K562 (cell line): Measurements from ENCODE around the gene CYP4F3. TPM values are rescaled to one million over a fixed set of nuclear protein-coding genes. Genes with fewer than 3 reads are reported as not detected.

Experiments used
- ATAC-seq: fragments of 200-7000 bp; cut with Tn5 transposase; 3 replicates; pipeline ENCODE4 v1.9.1; 2020; ENCODE audit warnings: moderate library complexity
- BruUV-seq: library from RNA; stranded (reverse); fragments of 400-500 nt; replicated peaks from 2 replicates; lab custom pipeline; 2021; lab: Mats Ljungman, UMichigan
- CTCF ChIA-PET: fragments of 300-600 bp; formaldehyde crosslinking; extraction: SDS; loops from one replicate; lab custom pipeline; 2021; ENCODE audit warnings: low intra/inter-chr PET ratio; lab: Yijun Ruan, JAX
- POLR2A ChIA-PET: fragments of 300-600, 350-650 bp; sonication (Branson Sonifier 250); formaldehyde crosslinking; extraction: SDS; loops from one replicate; lab custom pipeline; 2021; ENCODE audit warnings: antibody characterized with exemption, inconsistent platforms; lab: Yijun Ruan, JAX
- DNase-seq, 4 experiments: peaks; one replicate each; pipeline versions ENCODE4 v3.0.0 to v3.0.0-alpha.2; 2011 to 2018; ENCODE audit warnings: low spot score in 3 of 4, mixed read lengths in 3 of 4; ENCODE audit errors: extremely low read depth in 1 of 4
- FAIRE-seq: peaks from 2 replicates; lab custom pipeline; 2011; peaks lifted over from hg19 to GRCh38; lab: Jason Lieb, UNC
- H2AFZ ChIP-seq: 2 replicates; pipeline ENCODE4 v1.6.0; 2011; ENCODE audit warnings: low read depth, low read length, control low read depth, inconsistent platforms
- H3K27ac ChIP-seq: fragments of 200-600 bp; 3 replicates; pipeline ENCODE4 v1.8.0; 2011; ENCODE audit warnings: low read depth, mild to moderate bottlenecking, control low read depth, inconsistent platforms, low read length, moderate library complexity, mixed read lengths; ENCODE audit errors: extremely low read depth
- H3K27me3 ChIP-seq, 2 experiments: fragments of 300-600 bp in 1 of 2; 2 replicates in 1 of 2; 3 replicates in 1 of 2; pipeline versions ENCODE4 v1.6.0 to v1.8.0; 2011; ENCODE audit warnings: inconsistent platforms in 2 of 2, low read length in 2 of 2, mild to moderate bottlenecking in 1 of 2, mixed read lengths in 1 of 2, moderate library complexity in 1 of 2; ENCODE audit not compliant: control insufficient read depth in 2 of 2, insufficient read depth in 2 of 2
- H3K36me3 ChIP-seq: fragments of 300-600 bp; 3 replicates; pipeline ENCODE4 v1.8.0; 2011; ENCODE audit warnings: mild to moderate bottlenecking, low read length, inconsistent platforms; ENCODE audit not compliant: control insufficient read depth, insufficient read depth
- H3K4me1 ChIP-seq, 2 experiments: fragments of 200-600 bp in 1 of 2; replicated peaks in 1 of 2; 2 replicates in 1 of 2; 3 replicates in 1 of 2; pipeline versions ENCODE4 v1.5.1 to v1.8.0; 2011; ENCODE audit warnings: inconsistent platforms in 2 of 2, low read length in 2 of 2, mild to moderate bottlenecking in 1 of 2, mixed read lengths in 1 of 2, moderate library complexity in 1 of 2; ENCODE audit not compliant: control insufficient read depth in 2 of 2, insufficient read depth in 2 of 2
- H3K4me2 ChIP-seq: 2 replicates; pipeline ENCODE4 v1.6.1; 2011; ENCODE audit warnings: low read length, control low read depth, inconsistent platforms, mixed read lengths; ENCODE audit not compliant: insufficient read depth
- H3K4me3 ChIP-seq: fragments of 200-600 bp; sonication (generic), shearing (Covaris generic); 2 replicates; pipeline ENCODE4 v1.5.1; 2016; ENCODE audit warnings: control low read depth, inconsistent platforms
- H3K79me2 ChIP-seq: fragments of 200-600 bp; 3 replicates; pipeline ENCODE4 v1.8.0; 2011; ENCODE audit warnings: low read length, inconsistent platforms; ENCODE audit not compliant: control insufficient read depth, insufficient read depth
- H3K9ac ChIP-seq, 2 experiments: 2 replicates each; pipeline versions ENCODE4 v1.6.0 to v1.6.1; 2011; ENCODE audit warnings: low read depth in 2 of 2, low read length in 2 of 2, control low read depth in 1 of 2, inconsistent platforms in 1 of 2, mild to moderate bottlenecking in 1 of 2, mixed read lengths in 1 of 2; ENCODE audit not compliant: insufficient read depth in 1 of 2
- H3K9me1 ChIP-seq: one replicate; pipeline ENCODE4 v1.6.0; 2011; ENCODE audit warnings: inconsistent platforms, mild to moderate bottlenecking, low read length, moderate library complexity; ENCODE audit not compliant: control insufficient read depth, insufficient read depth
- H3K9me3 ChIP-seq: replicated peaks from 2 replicates; pipeline ENCODE4 v1.5.1; 2011; ENCODE audit warnings: low read depth, low read length, inconsistent platforms; ENCODE audit not compliant: control insufficient read depth, insufficient read depth
- H4K20me1 ChIP-seq: replicated peaks from 2 replicates; pipeline ENCODE4 v1.6.1; 2011; ENCODE audit warnings: low read length, inconsistent platforms, mixed read lengths; ENCODE audit not compliant: control insufficient read depth, insufficient read depth
- HDAC6 ChIP-seq: IDR thresholded peaks from 2 replicates; pipeline ENCODE4 v1.6.1; 2012; ENCODE audit warnings: low read depth, mild to moderate bottlenecking, control low read depth, inconsistent platforms, low read length, moderate library complexity
- HNRNPH1 ChIP-seq: fragments of 200-400 bp; formaldehyde crosslinking; optimal IDR thresholded peaks from 2 replicates; pipeline ENCODE3; 2017; ENCODE audit warnings: low read depth, mild to moderate bottlenecking, low read length, moderate library complexity
- TCF7L2 ChIP-seq: fragments of 150-350 bp; IDR thresholded peaks from 2 replicates; pipeline ENCODE4 v1.6.1; 2016; ENCODE audit warnings: low read depth, mild to moderate bottlenecking, low read length, moderate library complexity
- YBX1 ChIP-seq: fragments of 450-650 bp; IDR thresholded peaks from 2 replicates; pipeline ENCODE4 v1.7.1; 2016; ENCODE audit warnings: mild to moderate bottlenecking
- ZBTB17 ChIP-seq: fragments of 450-650 bp; formaldehyde crosslinking; IDR thresholded peaks from 2 replicates; pipeline ENCODE4 v1.4.0; 2020; ENCODE audit warnings: mild to moderate bottlenecking
- ZC3H8 ChIP-seq: fragments of 450-650 bp; IDR thresholded peaks from 2 replicates; pipeline ENCODE4 v1.6.1; 2017
- ZNF217 ChIP-seq: sonication (generic); formaldehyde crosslinking; IDR thresholded peaks from 2 replicates; pipeline ENCODE4 v1.8.0; 2022; ENCODE audit warnings: mild to moderate bottlenecking, missing genetic modification reagents
- ZNF41 ChIP-seq: fragments of 250-450 bp; sonication (Bioruptor Pico); conservative IDR thresholded peaks from 2 replicates; pipeline ENCODE4 v1.4.0; 2020; ENCODE audit warnings: mild to moderate bottlenecking
- ZNF436 ChIP-seq: fragments of 250-450, 450-650 bp; sonication (Bioruptor Pico); formaldehyde crosslinking; IDR thresholded peaks from 2 replicates; pipeline ENCODE4 v1.7.0; 2020; ENCODE audit warnings: mild to moderate bottlenecking
- WGBS: fragments of 100-300 bp; shearing (Covaris generic); methylation state at CpG from one replicate; pipeline ENCODE4 v1.1.6; 2016; ENCODE audit warnings: low coverage, mixed read lengths; ENCODE audit not compliant: insufficient coverage; ENCODE audit errors: missing lambda C conversion rate; 5-methylcytosine and 5-hydroxymethylcytosine counted together
- in situ Hi-C: fragments of 300-500 bp; cut with MboI; formaldehyde crosslinking; loops from 4 replicates; pipeline ENCODE4 v1.15.0; 2018; ENCODE audit warnings: inconsistent platforms, mixed read lengths
- intact Hi-C: fragments of 100-400 bp; cut with micrococcal nuclease; formaldehyde crosslinking; loops from 2 replicates; pipeline ENCODE4 v1.14.2; 2022
- polyA plus RNA-seq, 8 experiments: library from polyadenylated mRNA; depleted of rRNA in 4 of 8; stranded (reverse) in 5 of 8; unstranded in 3 of 8; fragments of >200 nt; fragmentation: Nextera tagmentation in 2 of 8; fragmentation: Illumina TruSeq in 1 of 8; extraction: Ambion mirVana in 2 of 8; extraction: Trizol in 1 of 8; gene quantifications; 2 replicates each; pipeline versions ENCODE4 v1.2.1 to v1.2.3, GENCODE V29; 2011 to 2014; ENCODE audit warnings: inconsistent platforms in 1 of 8, missing spikeins in 1 of 8
- total RNA-seq, 7 experiments: library from RNA; depleted of rRNA in 6 of 7; stranded (reverse); fragments of >200 nt in 6 of 7; fragmentation: Illumina TruSeq in 2 of 7; extraction: Trizol in 2 of 7; gene quantifications; 2 replicates each; pipeline versions ENCODE4 v1.2.1 to v1.2.3, GENCODE V29; 2011 to 2021; ENCODE audit warnings: low replicate concordance in 1 of 7
- TF ChIP-seq, protein P1 (sequence below): fragments of 450-650 bp; formaldehyde crosslinking; IDR thresholded peaks from 2 replicates; pipeline ENCODE4 v1.4.0; 2022; ENCODE audit warnings: mild to moderate bottlenecking, moderate library complexity

The CYP4F3 gene
- total and polyA plus RNA-seq, 9 of the 15 experiments (the other 6 are each of a cell fraction or from before 2014, with no cell fraction given) = 0.01 to 0.40 (median 0.16) TPM; not detected in 6

- CTCF ChIA-PET = no interaction called here
- no peak overlapping the region for H3K9ac ChIP-seq
- H3K79me2 ChIP-seq = no peaks in the 10 kb centered on the region
- no peaks in the 10 kb centered on the region for H3K9me1 ChIP-seq
- 2% methylated on average over 4 of the region's 4 CpGs for WGBS
- H3K4me1 ChIP-seq = peaks cover 0 to 7% of the 10 kb centered on the region in 2 experiments; a peak in 2 of 5 replicates
- POLR2A ChIA-PET = no interaction called here
- no peak overlapping the region for H2AFZ ChIP-seq
- no peaks in the 10 kb centered on the region for H3K9me3 ChIP-seq
- H3K27me3 ChIP-seq = no peaks in the 10 kb centered on the region
- H3K4me3 ChIP-seq = no peak overlapping the region
- ATAC-seq (no peak), FAIRE-seq (no peak), DNase-seq (no peak)
- H3K4me2 ChIP-seq = no peak overlapping the region
- no TSS peak for BruUV-seq
- intact Hi-C loops (no loop called here), in situ Hi-C loops (no loop called here)
- H4K20me1 ChIP-seq = 0 out of 2 replicates have a peak, but pooled peaks cover 3% of the 10 kb centered on the region
- no peak overlapping the region for H3K27ac ChIP-seq
- no peaks in the 10 kb centered on the region for H3K36me3 ChIP-seq
- TF ChIP-seq ZNF436 (CRISPR knock-in tag) = no peak
- no peak for TF ChIP-seq ZNF41 (CRISPR knock-in tag)
- no peak for TF ChIP-seq ZC3H8
- TF ChIP-seq TCF7L2 = no peak
- TF ChIP-seq YBX1 = no peak
- TF ChIP-seq ZNF217 (CRISPR knock-in tag) = no peak
- no peak for TF ChIP-seq ZBTB17 (CRISPR knock-in tag)
- TF ChIP-seq, protein P1, sequence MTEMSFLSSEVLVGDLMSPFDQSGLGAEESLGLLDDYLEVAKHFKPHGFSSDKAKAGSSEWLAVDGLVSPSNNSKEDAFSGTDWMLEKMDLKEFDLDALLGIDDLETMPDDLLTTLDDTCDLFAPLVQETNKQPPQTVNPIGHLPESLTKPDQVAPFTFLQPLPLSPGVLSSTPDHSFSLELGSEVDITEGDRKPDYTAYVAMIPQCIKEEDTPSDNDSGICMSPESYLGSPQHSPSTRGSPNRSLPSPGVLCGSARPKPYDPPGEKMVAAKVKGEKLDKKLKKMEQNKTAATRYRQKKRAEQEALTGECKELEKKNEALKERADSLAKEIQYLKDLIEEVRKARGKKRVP (CRISPR knock-in tag) = no peak
- no peak for TF ChIP-seq HNRNPH1
- TF ChIP-seq HDAC6 = no peak
These were observed 29.2 kb downstream of the CYP4F3 start for GRCh38 chr19:15669891-15670290.
